ENCODE results near the gene NUP160. TPM values are rescaled to one million over a fixed set of nuclear protein-coding genes. Genes with fewer than 3 reads are reported as not detected.
"Not testable (repeated sequence)": the region's sequence is repeated elsewhere in the genome, so short reads cannot be mapped to it uniquely, and the experiment has no call there.

The NUP160 gene
- total RNA-seq (2014; rRNA removed; shearing (Covaris generic)): 27.1 and 27.4 TPM in 2 replicates

GRCh38 chr11:47847892-47848699 is at the start of gene NUP160:
NUP160 (minus strand) TSS chr11:47848350; CDS start chr11:47848318, 32 bp downstream.
- DNase-seq (ENCODE audit: low read depth): peak; percentile 60

GRCh38 chr11:47896199-47896598 is 48.0 kb upstream of the NUP160 start:
- DNase-seq (ENCODE audit: low read depth): no peak

GRCh38 chr11:47895035-47895434 is 46.9 kb upstream of the NUP160 start:
- no peak for DNase-seq (ENCODE audit: low read depth)

- not testable (repeated sequence) for DNase-seq (ENCODE audit: low read depth)
Measured at GRCh38 chr11:47892546-47893276, 44.6 kb upstream of the NUP160 start.

GRCh38 chr11:47891886-47892285 is 43.7 kb upstream of the NUP160 start:
- peak; percentile 36 for DNase-seq (ENCODE audit: low read depth)

- DNase-seq (ENCODE audit: low read depth): no peak
Measured at GRCh38 chr11:47889714-47890441, 41.7 kb upstream of the NUP160 start.

- DNase-seq (ENCODE audit: low read depth): no peak
Measured at GRCh38 chr11:47887910-47888569, 39.9 kb upstream of the NUP160 start.

GRCh38 chr11:47886096-47886495 is 37.9 kb upstream of the NUP160 start:
- no peak for DNase-seq (ENCODE audit: low read depth)

- DNase-seq (ENCODE audit: low read depth): not testable (repeated sequence)
Measured at GRCh38 chr11:47882437-47882836, 34.3 kb upstream of the NUP160 start.

GRCh38 chr11:47881145-47881544 is 33.0 kb upstream of the NUP160 start:
- DNase-seq (ENCODE audit: low read depth): no peak

- DNase-seq (ENCODE audit: low read depth): no peak
Measured at GRCh38 chr11:47879259-47880158, 31.4 kb upstream of the NUP160 start.

- DNase-seq (ENCODE audit: low read depth): not testable (repeated sequence)
Measured at GRCh38 chr11:47875858-47876257, 27.7 kb upstream of the NUP160 start.

GRCh38 chr11:47870404-47870803 is 22.3 kb upstream of the NUP160 start:
- no peak for DNase-seq (ENCODE audit: low read depth)

- peak; percentile 30 for DNase-seq (ENCODE audit: low read depth)
Measured at GRCh38 chr11:47869544-47870393, 21.6 kb upstream of the NUP160 start.

GRCh38 chr11:47867823-47868222 is 19.7 kb upstream of the NUP160 start:
- peak; percentile 79 for DNase-seq (ENCODE audit: low read depth)

- DNase-seq (ENCODE audit: low read depth): not testable (repeated sequence)
Measured at GRCh38 chr11:47866892-47867291, 18.7 kb upstream of the NUP160 start.

- DNase-seq (ENCODE audit: low read depth): peak; percentile 46
Measured at GRCh38 chr11:47864901-47865300, 16.8 kb upstream of the NUP160 start.

- no peak for DNase-seq (ENCODE audit: low read depth)
Measured at GRCh38 chr11:47863898-47864430, 15.8 kb upstream of the NUP160 start.

GRCh38 chr11:47863189-47863897 is 15.2 kb upstream of the NUP160 start:
- DNase-seq (ENCODE audit: low read depth): peak; percentile 95

All from RPMI7951 (cell line).